Measurements from ENCODE around the gene SYNE2. TPM values are rescaled to one million over a fixed set of nuclear protein-coding genes. Genes with fewer than 3 reads are reported as not detected.
A peak's percentile ranks its signal among the peaks of the same experiment; 100 is the strongest.

The SYNE2 gene
- total and polyA plus RNA-seq, 9 donors: 65.1 to 262 (median 180) TPM

GRCh38 chr14:63910583-63911363 is 58.0 kb downstream of the SYNE2 start:
- TF ChIP-seq EP300 (IDR thresholded peaks at IDR 0.05): no peak
- no peak for TF ChIP-seq POLR2A (IDR thresholded peaks at IDR 0.05)
- no peak for TF ChIP-seq CTCF (IDR thresholded peaks at IDR 0.05)
- Histone ChIP-seq H3K27ac (peak overlapping the region in 1 of 2 donors; percentile 24), H3K4me1 (ENCODE audit: insufficient read depth) (peaks cover 4% of the 10 kb centered on the region), H3K36me3 (no peaks in the 10 kb centered on the region), H3K4me3 (no peak overlapping the region), H3K9me3 (no peaks in the 10 kb centered on the region), H3K27me3 (no peaks in the 10 kb centered on the region)
- no peak for DNase-seq
- intact Hi-C loops (cut with DNase I): no loop called here
- 14 to 35% (median 32%) methylated on average over 7 of the region's 7 CpGs for WGBS, 3 donors

GRCh38 chr14:63911404-63911803 is 58.6 kb downstream of the SYNE2 start:
- Histone ChIP-seq H3K27ac (peak overlapping the region in 1 of 2 donors; percentile 24), H3K9me3 (no peaks in the 10 kb centered on the region), H3K27me3 (no peaks in the 10 kb centered on the region), H3K4me3 (no peak overlapping the region), H3K36me3 (no peaks in the 10 kb centered on the region), H3K4me1 (ENCODE audit: insufficient read depth) (peaks cover 4% of the 10 kb centered on the region)
- DNase-seq: no peak
- TF ChIP-seq POLR2A (IDR thresholded peaks at IDR 0.05): no peak
- no peak for TF ChIP-seq EP300 (IDR thresholded peaks at IDR 0.05)
- no peak for TF ChIP-seq CTCF (IDR thresholded peaks at IDR 0.05)
- intact Hi-C loops (cut with DNase I): no loop called here
- WGBS, 3 donors: 22 to 46% (median 26%) methylated on average over 1 of the region's 1 CpG

GRCh38 chr14:63912286-63912685 is 59.5 kb downstream of the SYNE2 start:
- no peak for DNase-seq
- Histone ChIP-seq H3K9me3 (no peaks in the 10 kb centered on the region), H3K4me1 (ENCODE audit: insufficient read depth) (peaks cover 4% of the 10 kb centered on the region), H3K36me3 (no peaks in the 10 kb centered on the region), H3K27ac (no peak overlapping the region), H3K27me3 (no peaks in the 10 kb centered on the region), H3K4me3 (no peak overlapping the region)
- WGBS, 3 donors: 80 to 92% (median 84%) methylated on average over 1 of the region's 1 CpG
- intact Hi-C loops (cut with DNase I): no loop called here
- no peak for TF ChIP-seq POLR2A (IDR thresholded peaks at IDR 0.05)
- no peak for TF ChIP-seq EP300 (IDR thresholded peaks at IDR 0.05)
- TF ChIP-seq CTCF (IDR thresholded peaks at IDR 0.05): no peak

GRCh38 chr14:63918411-63918810 is 65.6 kb downstream of the SYNE2 start:
- 84 to 88% (median 86%) methylated on average over 11 of the region's 11 CpGs for WGBS, 3 donors

More at GRCh38 chr14:63918411-63918810, 65.6 kb downstream of the SYNE2 start:
- no peaks in the 10 kb centered on the region for H3K36me3 ChIP-seq
- no peak for TF ChIP-seq POLR2A (IDR thresholded peaks at IDR 0.05)
- no peak overlapping the region for H3K4me3 ChIP-seq
- H3K27ac ChIP-seq: no peak overlapping the region
- H3K9me3 ChIP-seq: no peaks in the 10 kb centered on the region
- intact Hi-C loops (cut with DNase I): no loop called here
- peaks cover 2% of the 10 kb centered on the region for H3K4me1 ChIP-seq (ENCODE audit: insufficient read depth)
- DNase-seq: no peak
- H3K27me3 ChIP-seq: no peaks in the 10 kb centered on the region
